ENCODE results near the gene SLC12A7. TPM values are rescaled to one million over a fixed set of nuclear protein-coding genes. Genes with fewer than 3 reads are reported as not detected.

Gene SLC12A7
- total and polyA plus RNA-seq, 2 of the 13 experiments (the other 11 are each of a cell fraction or from before 2014, with no cell fraction given) = 14.0 to 18.5 TPM

- TF ChIP-seq BCL3 (CRISPR knock-in tag; IDR thresholded peaks at IDR 0.05) (0 out of 2 replicates have a peak, but pooled peaks have one; percentile 51), ZNF251 (CRISPR knock-in tag; IDR thresholded peaks at IDR 0.05) (no peak), PATZ1 (CRISPR knock-in tag; IDR thresholded peaks at IDR 0.05) (0 out of 2 replicates have a peak, but pooled peaks have one; percentile 30), ZMYM4 (CRISPR knock-in tag; IDR thresholded peaks at IDR 0.05) (no peak), RFX5 (IDR thresholded peaks at IDR 0.05; ENCODE audit: low read depth, low read length) (no peak), BCL6 (CRISPR knock-in tag; IDR thresholded peaks at IDR 0.05) (peak; percentile 48; the same call in 1 of the 2 replicates), ZNF292 (CRISPR knock-in tag; IDR thresholded peaks at IDR 0.05; ENCODE audit: borderline replicate concordance, low read depth) (no peak), ZNF468 (CRISPR knock-in tag; IDR thresholded peaks at IDR 0.05) (0 out of 2 replicates have a peak, but pooled peaks have one; percentile 73), RBFOX2 (IDR thresholded peaks at IDR 0.05; ENCODE audit: low read depth, low read length) (no peak), MTF2 (CRISPR knock-in tag; IDR thresholded peaks at IDR 0.05; ENCODE audit: borderline replicate concordance) (peak; percentile 86), ZNF256 (CRISPR knock-in tag; conservative IDR thresholded peaks at IDR 0.05) (no peak), ESRRA (CRISPR knock-in tag; IDR thresholded peaks at IDR 0.05; ENCODE audit: low read depth) (0 out of 2 replicates have a peak, but pooled peaks have one; percentile 23), NFIC (IDR thresholded peaks at IDR 0.05; ENCODE audit: low read length) (no peak), KDM2A (CRISPR knock-in tag; IDR thresholded peaks at IDR 0.05; ENCODE audit: borderline replicate concordance, low read depth) (0 out of 2 replicates have a peak, but pooled peaks have one; percentile 37), ATAD3A (CRISPR knock-in tag; IDR thresholded peaks at IDR 0.05) (no peak), HOXA9 (CRISPR knock-in tag; IDR thresholded peaks at IDR 0.05; ENCODE audit: borderline replicate concordance) (no peak), CREB3 (CRISPR knock-in tag; IDR thresholded peaks at IDR 0.05) (no peak), SNAPC4 (CRISPR knock-in tag; IDR thresholded peaks at IDR 0.05) (no peak)
Observed at GRCh38 chr5:1004461-1005248, 107.2 kb downstream of the SLC12A7 start (continued).
